CD4-positive, alpha-beta T cell treated with Interleukin-6 at 100 ng/mL for 8 hours (primary cell): ENCODE data around the gene ZNF396.

Experiments used
- DNase-seq: peaks from one replicate; pipeline ENCODE4 v3.0.0-alpha.2; 2020; ENCODE audit warnings: mixed read lengths, low spot score

Gene ZNF396

GRCh38 chr18:35376742-35377695 is at the start of gene ZNF396:
ZNF396 (minus strand) TSS chr18:35377337; CDS start chr18:35374292, 3,045 bp downstream.
- DNase-seq: peak; percentile 62

DNA sequence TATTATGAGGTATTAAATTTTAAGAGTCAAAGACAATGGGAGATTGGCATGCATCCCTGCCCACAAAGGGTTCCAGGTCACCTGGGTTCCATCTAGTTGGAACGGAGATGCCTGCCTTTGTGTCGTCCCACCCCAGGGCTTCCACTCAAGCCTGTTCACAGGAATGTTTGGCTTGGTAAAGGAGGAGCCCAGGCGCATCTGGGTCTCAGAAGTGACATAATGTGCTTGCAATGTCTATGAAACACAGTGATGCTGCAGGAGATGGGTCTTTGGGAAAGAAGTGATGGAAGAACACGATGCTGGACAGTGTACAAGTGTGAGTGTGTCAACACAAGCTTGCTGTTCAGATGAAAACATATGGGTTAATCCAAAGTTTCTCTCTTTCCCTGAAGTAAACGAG is 49.6 kb upstream of the ZNF396 start:
- DNase-seq: no peak

GRCh38 chr18:35424356-35424755 is 47.2 kb upstream of the ZNF396 start:
- no peak for DNase-seq

DNA sequence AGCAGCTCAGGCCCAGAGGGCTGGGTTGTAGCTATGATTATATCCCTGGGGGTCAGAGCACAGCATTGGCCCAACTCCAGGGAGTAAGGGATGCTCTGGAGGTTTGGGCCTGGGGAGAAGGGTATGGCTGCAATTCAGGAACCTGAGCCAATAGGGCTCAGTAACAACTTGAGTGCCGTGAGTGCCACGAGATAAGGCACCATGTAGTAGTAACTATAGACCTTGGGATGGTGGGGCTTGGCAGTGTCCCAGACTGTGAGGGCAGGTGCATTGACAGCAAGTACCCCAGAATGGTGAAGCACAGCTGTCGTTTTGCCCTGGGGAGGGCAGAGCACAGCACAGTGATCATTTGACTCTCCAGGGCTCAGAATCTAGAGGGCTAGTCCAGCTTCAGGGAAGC is 45.1 kb upstream of the ZNF396 start:
- no peak for DNase-seq

DNA sequence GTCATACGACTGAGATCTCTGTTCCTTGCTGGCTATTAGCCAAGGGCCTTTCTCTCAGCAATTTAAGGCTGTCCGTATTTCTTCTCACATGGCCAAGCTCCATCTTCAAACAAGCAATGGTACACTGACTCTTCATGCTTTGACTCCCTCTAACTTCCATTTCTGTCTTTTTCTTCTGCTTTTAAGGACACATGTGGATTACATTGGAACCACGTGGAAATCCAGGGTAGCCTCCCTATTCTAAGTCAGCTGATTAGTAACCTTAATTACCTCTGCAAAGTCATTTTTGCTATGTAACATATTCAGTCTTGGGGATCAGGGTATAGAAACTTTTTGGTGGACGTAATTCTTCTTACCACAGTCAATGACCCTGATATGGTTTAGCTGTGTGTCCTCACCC is 41.5 kb upstream of the ZNF396 start:
- DNase-seq: no peak

- DNase-seq: no peak
These were observed 40.1 kb upstream of the ZNF396 start for GRCh38 chr18:35417223-35417622.

DNA sequence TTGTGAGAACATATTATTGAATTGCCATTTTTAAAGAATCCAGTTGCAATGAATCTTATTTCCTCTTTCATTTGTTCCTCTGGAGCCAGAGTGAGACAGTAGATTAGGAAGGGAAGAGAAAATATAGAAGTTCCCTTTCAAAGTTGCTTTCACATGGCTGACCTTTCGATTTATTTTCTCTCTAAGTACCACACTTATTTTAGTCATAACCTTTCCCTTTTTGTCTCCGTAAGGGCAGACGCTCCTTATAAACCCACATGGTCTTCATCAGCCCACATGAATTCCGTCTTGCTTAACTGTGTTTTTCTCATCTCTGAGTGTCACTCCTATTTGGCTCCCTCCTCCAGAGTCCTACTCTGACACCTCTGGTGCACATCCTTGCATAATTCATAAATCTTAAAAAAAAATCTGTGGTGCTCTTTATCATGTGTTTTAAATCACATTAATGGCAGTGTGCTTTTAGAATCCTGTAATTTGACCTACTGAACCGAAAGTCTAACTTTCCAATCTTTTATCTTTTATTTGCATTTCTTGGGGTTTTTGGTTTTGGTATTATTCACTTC is 38.5 kb upstream of the ZNF396 start:
- DNase-seq: no peak

- DNase-seq: no peak
These were observed 36.0 kb upstream of the ZNF396 start for GRCh38 chr18:35413163-35413511.

- DNase-seq: no peak
These were observed 34.7 kb upstream of the ZNF396 start for GRCh38 chr18:35411625-35412351.

DNA sequence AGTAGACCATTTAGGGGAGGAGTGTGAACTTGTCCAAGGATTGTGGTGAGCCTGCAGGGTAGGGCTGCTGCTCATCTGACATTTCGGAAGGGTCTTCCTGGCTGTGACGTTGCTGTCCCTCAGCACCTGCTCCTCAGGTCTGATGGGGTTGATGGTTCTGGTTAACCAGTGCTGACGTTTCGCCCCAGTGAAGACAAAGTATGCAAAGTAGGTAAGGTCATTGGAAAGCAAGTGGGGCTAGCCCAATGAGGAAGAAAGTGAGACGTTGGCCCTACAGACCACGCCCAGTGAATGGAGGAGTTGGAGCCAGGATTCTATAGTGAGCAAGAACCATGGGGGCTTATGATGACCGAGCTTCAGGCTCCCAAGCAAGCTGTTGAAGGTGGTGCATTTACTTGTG is 33.4 kb upstream of the ZNF396 start:
- no peak for DNase-seq

GRCh38 chr18:35409911-35410310 is 32.8 kb upstream of the ZNF396 start:
- DNase-seq: no peak

- DNase-seq: no peak
These were observed 31.7 kb upstream of the ZNF396 start for GRCh38 chr18:35408843-35409261.

DNA sequence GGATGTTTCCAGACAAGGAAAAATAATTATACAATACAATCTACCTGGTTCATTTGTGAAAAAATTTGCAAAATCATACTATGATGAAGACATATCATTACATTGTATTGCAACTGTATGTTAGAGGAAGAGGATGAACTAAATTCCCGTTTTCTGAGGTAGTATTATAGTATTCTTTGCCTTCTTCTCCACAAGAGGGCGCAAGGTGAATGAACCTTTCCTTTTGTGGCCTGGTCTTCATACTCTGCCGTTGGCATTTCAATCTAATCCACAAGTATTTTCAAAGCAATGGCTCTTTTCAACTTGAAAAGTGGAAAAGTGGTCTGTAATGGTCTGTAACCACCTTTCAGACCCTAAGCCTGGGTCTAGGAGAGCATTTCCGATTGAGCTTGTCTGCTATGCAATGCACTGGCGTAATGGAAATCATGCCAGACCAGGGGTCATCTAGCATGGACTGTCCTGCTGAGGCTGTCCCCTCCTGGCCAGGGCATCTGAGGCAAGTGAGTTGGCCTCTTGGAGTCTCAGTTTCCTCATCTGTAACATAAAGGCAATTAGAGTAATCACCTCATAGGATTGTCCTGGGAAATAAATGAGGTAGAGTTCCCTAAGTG is 30.8 kb upstream of the ZNF396 start:
- DNase-seq: peak; percentile 55

DNA sequence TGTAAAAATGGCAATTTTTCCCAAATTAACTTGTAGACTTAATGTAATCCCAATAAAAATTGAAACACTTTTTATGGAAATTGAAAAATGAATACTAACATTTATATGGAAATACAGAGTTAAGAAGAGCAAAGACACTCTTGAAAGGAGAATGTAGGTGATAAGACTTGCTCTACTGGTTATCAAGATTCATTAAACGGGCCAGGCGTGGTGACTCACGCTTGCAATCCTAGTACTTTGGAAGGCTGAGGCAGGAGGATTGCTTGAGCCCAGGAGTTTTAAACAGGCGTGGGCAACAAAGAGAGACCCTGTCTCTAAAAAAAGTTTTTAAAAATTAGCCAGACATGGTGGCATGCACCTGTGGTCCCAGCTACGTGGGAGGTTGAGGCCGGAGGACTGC is 29.5 kb upstream of the ZNF396 start:
- DNase-seq: no peak

GRCh38 chr18:35397976-35398375 is 20.8 kb upstream of the ZNF396 start:
- no peak for DNase-seq

- DNase-seq: no peak
These were observed 16.6 kb upstream of the ZNF396 start for GRCh38 chr18:35393716-35394115.

DNA sequence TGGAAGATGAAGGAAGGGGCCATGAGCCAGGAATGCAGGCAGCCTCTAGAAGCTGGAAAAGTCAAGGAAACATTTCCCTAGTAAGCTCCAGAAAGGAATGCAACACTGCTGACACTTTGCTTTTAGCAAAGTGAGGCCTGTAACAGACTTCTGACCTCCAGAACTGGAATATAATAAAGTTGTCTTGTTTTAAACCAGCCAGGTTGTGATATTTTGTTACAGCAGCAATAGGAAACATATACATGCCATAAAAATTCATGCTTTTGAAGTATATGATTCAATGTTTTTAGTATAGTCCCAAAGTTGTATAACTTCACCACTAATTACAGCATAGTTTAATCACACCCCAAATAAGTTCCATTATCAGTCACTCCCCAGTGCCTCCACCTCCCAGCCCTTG is 15.2 kb upstream of the ZNF396 start:
- no peak for DNase-seq

DNA sequence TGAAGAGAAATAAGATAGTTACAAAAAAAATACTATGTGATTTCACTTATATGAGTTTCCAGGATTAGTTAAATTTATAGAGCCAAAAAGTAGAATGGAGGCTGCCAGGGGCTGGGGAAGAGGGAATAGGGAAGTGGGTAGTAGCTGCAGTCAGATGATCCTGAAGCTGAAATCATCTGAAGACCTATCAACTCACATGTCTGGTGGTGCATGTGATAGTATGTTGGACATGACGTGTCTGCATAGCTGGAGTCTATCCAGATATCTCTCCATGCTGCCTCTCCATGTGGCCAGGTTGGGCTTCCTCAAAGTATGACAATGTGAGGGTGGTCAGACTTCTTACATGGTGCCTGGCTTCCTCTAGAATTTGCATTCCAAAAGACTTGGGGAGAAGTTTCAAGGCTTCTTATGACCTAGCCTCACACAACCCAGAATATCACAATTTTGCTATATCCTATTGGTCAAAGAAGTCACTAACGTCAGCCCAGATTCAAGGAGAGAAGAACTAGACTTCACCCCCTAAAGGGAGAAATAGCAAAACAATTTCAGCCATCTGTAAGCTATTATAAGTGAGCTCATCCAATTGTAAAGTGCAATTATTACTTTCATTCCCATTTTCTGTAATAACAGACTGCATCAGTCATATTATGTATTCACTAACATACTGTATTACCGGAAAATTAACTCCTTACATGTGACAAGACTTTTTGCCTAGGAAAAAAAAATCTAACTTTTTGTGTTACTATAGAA is 14.0 kb upstream of the ZNF396 start:
- no peak for DNase-seq

DNA sequence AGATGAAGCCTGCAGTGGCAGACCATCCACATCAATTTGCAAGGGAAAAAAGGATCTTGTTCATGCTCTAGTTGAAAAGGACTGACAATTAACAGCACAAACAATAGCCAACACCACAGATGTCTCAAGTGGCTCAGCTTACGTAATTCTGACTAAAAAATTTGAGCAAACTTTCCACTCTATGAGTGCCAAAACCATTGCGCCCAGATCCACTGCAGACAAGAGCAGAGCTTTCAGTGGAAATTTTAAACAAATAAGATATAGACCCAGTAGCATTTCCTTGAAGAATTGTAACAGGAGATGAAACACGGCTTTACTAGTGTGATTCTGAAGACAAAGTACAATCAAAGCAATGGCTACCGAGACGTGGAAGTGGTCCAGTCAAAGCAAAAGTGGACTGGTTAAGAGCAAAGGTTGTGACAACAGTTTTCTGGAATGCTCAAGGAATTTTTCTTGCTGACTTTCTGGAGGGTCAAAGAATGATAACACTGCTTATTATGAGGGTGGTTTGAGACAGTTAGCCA is 12.0 kb upstream of the ZNF396 start:
- DNase-seq: no peak

DNA sequence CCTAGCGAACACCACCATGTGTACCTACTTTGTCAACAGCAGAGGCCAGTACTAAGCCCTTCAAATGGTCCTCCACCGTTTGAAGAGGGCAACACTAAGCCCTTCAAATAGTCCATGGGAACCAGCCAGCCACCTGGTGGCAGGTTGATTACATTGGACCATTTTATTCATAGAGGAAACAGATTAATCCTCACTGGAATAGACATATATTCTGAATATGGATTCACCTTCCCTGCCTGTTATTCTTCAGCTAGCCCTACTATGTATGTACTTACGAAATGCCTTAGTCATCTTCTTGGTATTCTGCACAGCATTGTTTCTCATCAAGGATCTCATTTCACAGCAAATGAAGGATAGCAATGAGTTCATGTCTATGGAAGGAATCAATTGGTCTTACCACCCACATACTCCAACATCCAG is 10.0 kb upstream of the ZNF396 start:
- no peak for DNase-seq

GRCh38 chr18:35386600-35387100 is 9.5 kb upstream of the ZNF396 start:
- peak; percentile 76 for DNase-seq
